K562 (cell line): ENCODE data around the gene USP48. TPM values are rescaled to one million over a fixed set of nuclear protein-coding genes. Genes with fewer than 3 reads are reported as not detected.

Source experiments
- ATAC-seq: fragments of 200-7000 bp; cut with Tn5 transposase; 3 replicates; pipeline ENCODE4 v1.9.1; 2020; ENCODE audit warnings: moderate library complexity
- BruUV-seq: library from RNA; stranded (reverse); fragments of 400-500 nt; replicated peaks from 2 replicates; lab custom pipeline; 2021; lab: Mats Ljungman, UMichigan
- CTCF ChIA-PET: fragments of 300-600 bp; formaldehyde crosslinking; extraction: SDS; loops from one replicate; lab custom pipeline; 2021; ENCODE audit warnings: low intra/inter-chr PET ratio; lab: Yijun Ruan, JAX
- POLR2A ChIA-PET: fragments of 300-600, 350-650 bp; sonication (Branson Sonifier 250); formaldehyde crosslinking; extraction: SDS; loops from one replicate; lab custom pipeline; 2021; ENCODE audit warnings: antibody characterized with exemption, inconsistent platforms; lab: Yijun Ruan, JAX
- DNase-seq, 4 experiments: peaks; one replicate each; pipeline versions ENCODE4 v3.0.0 to v3.0.0-alpha.2; 2011 to 2018; ENCODE audit warnings: low spot score in 3 of 4, mixed read lengths in 3 of 4; ENCODE audit errors: extremely low read depth in 1 of 4
- FAIRE-seq: peaks from 2 replicates; lab custom pipeline; 2011; peaks lifted over from hg19 to GRCh38; lab: Jason Lieb, UNC
- H2AFZ ChIP-seq: 2 replicates; pipeline ENCODE4 v1.6.0; 2011; ENCODE audit warnings: low read depth, low read length, control low read depth, inconsistent platforms
- H3K27ac ChIP-seq: fragments of 200-600 bp; 3 replicates; pipeline ENCODE4 v1.8.0; 2011; ENCODE audit warnings: low read depth, mild to moderate bottlenecking, control low read depth, inconsistent platforms, low read length, moderate library complexity, mixed read lengths; ENCODE audit errors: extremely low read depth
- H3K27me3 ChIP-seq, 2 experiments: fragments of 300-600 bp in 1 of 2; 2 replicates in 1 of 2; 3 replicates in 1 of 2; pipeline versions ENCODE4 v1.6.0 to v1.8.0; 2011; ENCODE audit warnings: inconsistent platforms in 2 of 2, low read length in 2 of 2, mild to moderate bottlenecking in 1 of 2, mixed read lengths in 1 of 2, moderate library complexity in 1 of 2; ENCODE audit not compliant: control insufficient read depth in 2 of 2, insufficient read depth in 2 of 2
- H3K36me3 ChIP-seq: fragments of 300-600 bp; 3 replicates; pipeline ENCODE4 v1.8.0; 2011; ENCODE audit warnings: mild to moderate bottlenecking, low read length, inconsistent platforms; ENCODE audit not compliant: control insufficient read depth, insufficient read depth
- H3K4me1 ChIP-seq, 2 experiments: fragments of 200-600 bp in 1 of 2; replicated peaks in 1 of 2; 2 replicates in 1 of 2; 3 replicates in 1 of 2; pipeline versions ENCODE4 v1.5.1 to v1.8.0; 2011; ENCODE audit warnings: inconsistent platforms in 2 of 2, low read length in 2 of 2, mild to moderate bottlenecking in 1 of 2, mixed read lengths in 1 of 2, moderate library complexity in 1 of 2; ENCODE audit not compliant: control insufficient read depth in 2 of 2, insufficient read depth in 2 of 2
- H3K4me2 ChIP-seq: 2 replicates; pipeline ENCODE4 v1.6.1; 2011; ENCODE audit warnings: low read length, control low read depth, inconsistent platforms, mixed read lengths; ENCODE audit not compliant: insufficient read depth
- H3K4me3 ChIP-seq: fragments of 200-600 bp; sonication (generic), shearing (Covaris generic); 2 replicates; pipeline ENCODE4 v1.5.1; 2016; ENCODE audit warnings: control low read depth, inconsistent platforms
- H3K79me2 ChIP-seq: fragments of 200-600 bp; 3 replicates; pipeline ENCODE4 v1.8.0; 2011; ENCODE audit warnings: low read length, inconsistent platforms; ENCODE audit not compliant: control insufficient read depth, insufficient read depth
- H3K9ac ChIP-seq, 2 experiments: 2 replicates each; pipeline versions ENCODE4 v1.6.0 to v1.6.1; 2011; ENCODE audit warnings: low read depth in 2 of 2, low read length in 2 of 2, control low read depth in 1 of 2, inconsistent platforms in 1 of 2, mild to moderate bottlenecking in 1 of 2, mixed read lengths in 1 of 2; ENCODE audit not compliant: insufficient read depth in 1 of 2
- H3K9me1 ChIP-seq: one replicate; pipeline ENCODE4 v1.6.0; 2011; ENCODE audit warnings: inconsistent platforms, mild to moderate bottlenecking, low read length, moderate library complexity; ENCODE audit not compliant: control insufficient read depth, insufficient read depth
- H3K9me3 ChIP-seq: replicated peaks from 2 replicates; pipeline ENCODE4 v1.5.1; 2011; ENCODE audit warnings: low read depth, low read length, inconsistent platforms; ENCODE audit not compliant: control insufficient read depth, insufficient read depth
- H4K20me1 ChIP-seq: replicated peaks from 2 replicates; pipeline ENCODE4 v1.6.1; 2011; ENCODE audit warnings: low read length, inconsistent platforms, mixed read lengths; ENCODE audit not compliant: control insufficient read depth, insufficient read depth
- CBX3 ChIP-seq, 2 experiments: IDR thresholded peaks; 1 replicate in 1 of 2; 2 replicates in 1 of 2; pipeline ENCODE4 v1.6.1; 2012; ENCODE audit warnings: inconsistent platforms in 2 of 2, low read length in 2 of 2, borderline replicate concordance in 1 of 2, control low read depth in 1 of 2
- CREBBP ChIP-seq: IDR thresholded peaks from one replicate; pipeline ENCODE4 v1.6.1; 2012; ENCODE audit warnings: low read depth, mild to moderate bottlenecking, control low read depth, inconsistent platforms, low read length
- HDAC6 ChIP-seq: IDR thresholded peaks from 2 replicates; pipeline ENCODE4 v1.6.1; 2012; ENCODE audit warnings: low read depth, mild to moderate bottlenecking, control low read depth, inconsistent platforms, low read length, moderate library complexity
- HOXB6 ChIP-seq: fragments of 250-450 bp; sonication (Bioruptor Pico); IDR thresholded peaks from 2 replicates; pipeline ENCODE4 v1.5.1; 2022; ENCODE audit warnings: mild to moderate bottlenecking, borderline replicate concordance
- MBD1 ChIP-seq: fragments of 250-450 bp; sonication (Bioruptor Pico); IDR thresholded peaks from 2 replicates; pipeline ENCODE4 v1.8.0; 2022; ENCODE audit warnings: inconsistent platforms
- ZBED1 ChIP-seq: IDR thresholded peaks from 2 replicates; pipeline ENCODE4 v1.6.1; 2014
- ZFP36 ChIP-seq: fragments of 150-350 bp; IDR thresholded peaks from 2 replicates; pipeline ENCODE4 v1.6.1; 2018; ENCODE audit warnings: low read length, low read depth; ENCODE audit not compliant: partially characterized antibody
- WGBS: fragments of 100-300 bp; shearing (Covaris generic); methylation state at CpG from one replicate; pipeline ENCODE4 v1.1.6; 2016; ENCODE audit warnings: low coverage, mixed read lengths; ENCODE audit not compliant: insufficient coverage; ENCODE audit errors: missing lambda C conversion rate; 5-methylcytosine and 5-hydroxymethylcytosine counted together
- in situ Hi-C: fragments of 300-500 bp; cut with MboI; formaldehyde crosslinking; loops from 4 replicates; pipeline ENCODE4 v1.15.0; 2018; ENCODE audit warnings: inconsistent platforms, mixed read lengths
- intact Hi-C: fragments of 100-400 bp; cut with micrococcal nuclease; formaldehyde crosslinking; loops from 2 replicates; pipeline ENCODE4 v1.14.2; 2022
- polyA plus RNA-seq, 8 experiments: library from polyadenylated mRNA; depleted of rRNA in 4 of 8; stranded (reverse) in 5 of 8; unstranded in 3 of 8; fragments of >200 nt; fragmentation: Nextera tagmentation in 2 of 8; fragmentation: Illumina TruSeq in 1 of 8; extraction: Ambion mirVana in 2 of 8; extraction: Trizol in 1 of 8; gene quantifications; 2 replicates each; pipeline versions ENCODE4 v1.2.1 to v1.2.3, GENCODE V29; 2011 to 2014; ENCODE audit warnings: inconsistent platforms in 1 of 8, missing spikeins in 1 of 8
- total RNA-seq, 7 experiments: library from RNA; depleted of rRNA in 6 of 7; stranded (reverse); fragments of >200 nt in 6 of 7; fragmentation: Illumina TruSeq in 2 of 7; extraction: Trizol in 2 of 7; gene quantifications; 2 replicates each; pipeline versions ENCODE4 v1.2.1 to v1.2.3, GENCODE V29; 2011 to 2021; ENCODE audit warnings: low replicate concordance in 1 of 7
- TF ChIP-seq, protein P1 (sequence below): fragments of 450-650 bp; IDR thresholded peaks from 2 replicates; pipeline ENCODE4 v1.6.1; 2014; ENCODE audit warnings: low read depth, mild to moderate bottlenecking, moderate library complexity, borderline replicate concordance
- TF ChIP-seq, protein P2 (sequence below): fragments of 250-450 bp; sonication (Bioruptor Pico); IDR thresholded peaks from 2 replicates; pipeline ENCODE4 v1.8.0; 2021; ENCODE audit warnings: moderate library complexity, mild to moderate bottlenecking, inconsistent platforms
- TF ChIP-seq, protein P3 (sequence below): fragments of 450-650 bp; IDR thresholded peaks from 2 replicates; pipeline ENCODE4 v1.6.1; 2018; ENCODE audit warnings: mild to moderate bottlenecking, low read depth; ENCODE audit not compliant: partially characterized antibody

USP48 gene
- total and polyA plus RNA-seq, 9 of the 15 experiments (the other 6 are each of a cell fraction or from before 2014, with no cell fraction given): 23.3 to 123 (median 106) TPM

- Histone ChIP-seq H4K20me1 (no peaks in the 10 kb centered on the region; the same call in 1 of the 2 replicates), H3K9me3 (no peaks in the 10 kb centered on the region), H3K9me1 (no peaks in the 10 kb centered on the region), H3K4me3 (no peak overlapping the region), H3K4me2 (no peak overlapping the region), H3K9ac (no peak overlapping the region), H3K27me3 (no peaks in the 10 kb centered on the region), H3K36me3 (no peaks in the 10 kb centered on the region), H2AFZ (no peak overlapping the region; the same call in 1 of the 2 replicates), H3K79me2 (peaks cover 14% of the 10 kb centered on the region), H3K4me1 (peaks cover 21 to 43% of the 10 kb centered on the region in 2 experiments), H3K27ac (no peak overlapping the region)
- TF ChIP-seq CBX3 (IDR thresholded peaks at IDR 0.05; ENCODE audit: borderline replicate concordance in 1 of 2, low read length in 2 of 2) (0 out of 3 replicates have a peak, but pooled peaks of 1 of the 2 experiments have one; percentile 33), MBD1 (CRISPR knock-in tag) (no peak), ZBED1 (no peak), HOXB6 (CRISPR knock-in tag) (no peak), CREBBP (no peak), ZFP36 (peak; percentile 83), HDAC6 (no peak)
- TF ChIP-seq, protein P1, sequence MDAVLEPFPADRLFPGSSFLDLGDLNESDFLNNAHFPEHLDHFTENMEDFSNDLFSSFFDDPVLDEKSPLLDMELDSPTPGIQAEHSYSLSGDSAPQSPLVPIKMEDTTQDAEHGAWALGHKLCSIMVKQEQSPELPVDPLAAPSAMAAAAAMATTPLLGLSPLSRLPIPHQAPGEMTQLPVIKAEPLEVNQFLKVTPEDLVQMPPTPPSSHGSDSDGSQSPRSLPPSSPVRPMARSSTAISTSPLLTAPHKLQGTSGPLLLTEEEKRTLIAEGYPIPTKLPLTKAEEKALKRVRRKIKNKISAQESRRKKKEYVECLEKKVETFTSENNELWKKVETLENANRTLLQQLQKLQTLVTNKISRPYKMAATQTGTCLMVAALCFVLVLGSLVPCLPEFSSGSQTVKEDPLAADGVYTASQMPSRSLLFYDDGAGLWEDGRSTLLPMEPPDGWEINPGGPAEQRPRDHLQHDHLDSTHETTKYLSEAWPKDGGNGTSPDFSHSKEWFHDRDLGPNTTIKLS: no peak
- TF ChIP-seq, protein P2, sequence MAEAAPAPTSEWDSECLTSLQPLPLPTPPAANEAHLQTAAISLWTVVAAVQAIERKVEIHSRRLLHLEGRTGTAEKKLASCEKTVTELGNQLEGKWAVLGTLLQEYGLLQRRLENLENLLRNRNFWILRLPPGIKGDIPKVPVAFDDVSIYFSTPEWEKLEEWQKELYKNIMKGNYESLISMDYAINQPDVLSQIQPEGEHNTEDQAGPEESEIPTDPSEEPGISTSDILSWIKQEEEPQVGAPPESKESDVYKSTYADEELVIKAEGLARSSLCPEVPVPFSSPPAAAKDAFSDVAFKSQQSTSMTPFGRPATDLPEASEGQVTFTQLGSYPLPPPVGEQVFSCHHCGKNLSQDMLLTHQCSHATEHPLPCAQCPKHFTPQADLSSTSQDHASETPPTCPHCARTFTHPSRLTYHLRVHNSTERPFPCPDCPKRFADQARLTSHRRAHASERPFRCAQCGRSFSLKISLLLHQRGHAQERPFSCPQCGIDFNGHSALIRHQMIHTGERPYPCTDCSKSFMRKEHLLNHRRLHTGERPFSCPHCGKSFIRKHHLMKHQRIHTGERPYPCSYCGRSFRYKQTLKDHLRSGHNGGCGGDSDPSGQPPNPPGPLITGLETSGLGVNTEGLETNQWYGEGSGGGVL (CRISPR knock-in tag): no peak
- TF ChIP-seq, protein P3, sequence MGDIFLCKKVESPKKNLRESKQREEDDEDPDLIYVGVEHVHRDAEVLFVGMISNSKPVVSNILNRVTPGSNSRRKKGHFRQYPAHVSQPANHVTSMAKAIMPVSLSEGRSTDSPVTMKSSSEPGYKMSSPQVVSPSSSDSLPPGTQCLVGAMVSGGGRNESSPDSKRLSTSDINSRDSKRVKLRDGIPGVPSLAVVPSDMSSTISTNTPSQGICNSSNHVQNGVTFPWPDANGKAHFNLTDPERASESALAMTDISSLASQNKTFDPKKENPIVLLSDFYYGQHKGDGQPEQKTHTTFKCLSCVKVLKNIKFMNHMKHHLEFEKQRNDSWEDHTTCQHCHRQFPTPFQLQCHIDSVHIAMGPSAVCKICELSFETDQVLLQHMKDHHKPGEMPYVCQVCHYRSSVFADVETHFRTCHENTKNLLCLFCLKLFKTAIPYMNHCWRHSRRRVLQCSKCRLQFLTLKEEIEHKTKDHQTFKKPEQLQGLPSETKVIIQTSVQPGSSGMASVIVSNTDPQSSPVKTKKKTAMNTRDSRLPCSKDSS: peak; percentile 51
- DNase-seq (no peak), ATAC-seq (no peak), FAIRE-seq (no peak)
- WGBS: 78% methylated on average over 2 of the region's 2 CpGs
- no TSS peak for BruUV-seq
- ChIA-PET CTCF (no interaction called here), POLR2A (no interaction called here)
- intact Hi-C loops: no loop called here
- in situ Hi-C loops: no loop called here
These were observed 3.7 kb upstream of the USP48 start for GRCh38 chr1:21786640-21787039.
